ENCODE measurements around the gene HTR3E.

HTR3E gene

GRCh38 chr3:184078851-184079250 lies 18.0 kb upstream of the HTR3E start:
- no peaks in the 10 kb centered on the region for H3K36me3 ChIP-seq (ENCODE audit: low read length)
- H3K9me3 ChIP-seq (ENCODE audit: insufficient read depth, low read length), result no peaks in the 10 kb centered on the region
- no peak overlapping the region for H3K27ac ChIP-seq (ENCODE audit: low read depth, low read length)
- H3K9ac ChIP-seq (ENCODE audit: low read length), result no peak overlapping the region
- H3K79me2 ChIP-seq (ENCODE audit: insufficient read depth, low read length), result no peaks in the 10 kb centered on the region
- TF ChIP-seq, protein P1, sequence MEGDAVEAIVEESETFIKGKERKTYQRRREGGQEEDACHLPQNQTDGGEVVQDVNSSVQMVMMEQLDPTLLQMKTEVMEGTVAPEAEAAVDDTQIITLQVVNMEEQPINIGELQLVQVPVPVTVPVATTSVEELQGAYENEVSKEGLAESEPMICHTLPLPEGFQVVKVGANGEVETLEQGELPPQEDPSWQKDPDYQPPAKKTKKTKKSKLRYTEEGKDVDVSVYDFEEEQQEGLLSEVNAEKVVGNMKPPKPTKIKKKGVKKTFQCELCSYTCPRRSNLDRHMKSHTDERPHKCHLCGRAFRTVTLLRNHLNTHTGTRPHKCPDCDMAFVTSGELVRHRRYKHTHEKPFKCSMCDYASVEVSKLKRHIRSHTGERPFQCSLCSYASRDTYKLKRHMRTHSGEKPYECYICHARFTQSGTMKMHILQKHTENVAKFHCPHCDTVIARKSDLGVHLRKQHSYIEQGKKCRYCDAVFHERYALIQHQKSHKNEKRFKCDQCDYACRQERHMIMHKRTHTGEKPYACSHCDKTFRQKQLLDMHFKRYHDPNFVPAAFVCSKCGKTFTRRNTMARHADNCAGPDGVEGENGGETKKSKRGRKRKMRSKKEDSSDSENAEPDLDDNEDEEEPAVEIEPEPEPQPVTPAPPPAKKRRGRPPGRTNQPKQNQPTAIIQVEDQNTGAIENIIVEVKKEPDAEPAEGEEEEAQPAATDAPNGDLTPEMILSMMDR (IDR thresholded peaks at IDR 0.05; ENCODE audit: insufficient read depth, low read length, poor library complexity, severe bottlenecking), result no peak
- TF ChIP-seq EZH2phosphoT487 (conservative IDR thresholded peaks at IDR 0.05; ENCODE audit: low read length), result no peak
- H3F3A ChIP-seq (ENCODE audit: insufficient read depth), result no peaks in the 10 kb centered on the region
- H3K27me3 ChIP-seq (ENCODE audit: low read length), result no peaks in the 10 kb centered on the region
- H3K9me2 ChIP-seq (replicated peaks; ENCODE audit: insufficient read depth, low read length), result no peaks in the 10 kb centered on the region
- H3K4me2 ChIP-seq (ENCODE audit: low read depth, low read length, poor library complexity, severe bottlenecking), result no peak overlapping the region
- H3K4me3 ChIP-seq (ENCODE audit: insufficient read depth, low read length, poor library complexity, severe bottlenecking), result no peak overlapping the region
- no peaks in the 10 kb centered on the region for H4K20me1 ChIP-seq (ENCODE audit: low read depth, low read length)
- H2AFZ ChIP-seq (ENCODE audit: low read depth, low read length, severe bottlenecking), result no peak overlapping the region

DNA sequence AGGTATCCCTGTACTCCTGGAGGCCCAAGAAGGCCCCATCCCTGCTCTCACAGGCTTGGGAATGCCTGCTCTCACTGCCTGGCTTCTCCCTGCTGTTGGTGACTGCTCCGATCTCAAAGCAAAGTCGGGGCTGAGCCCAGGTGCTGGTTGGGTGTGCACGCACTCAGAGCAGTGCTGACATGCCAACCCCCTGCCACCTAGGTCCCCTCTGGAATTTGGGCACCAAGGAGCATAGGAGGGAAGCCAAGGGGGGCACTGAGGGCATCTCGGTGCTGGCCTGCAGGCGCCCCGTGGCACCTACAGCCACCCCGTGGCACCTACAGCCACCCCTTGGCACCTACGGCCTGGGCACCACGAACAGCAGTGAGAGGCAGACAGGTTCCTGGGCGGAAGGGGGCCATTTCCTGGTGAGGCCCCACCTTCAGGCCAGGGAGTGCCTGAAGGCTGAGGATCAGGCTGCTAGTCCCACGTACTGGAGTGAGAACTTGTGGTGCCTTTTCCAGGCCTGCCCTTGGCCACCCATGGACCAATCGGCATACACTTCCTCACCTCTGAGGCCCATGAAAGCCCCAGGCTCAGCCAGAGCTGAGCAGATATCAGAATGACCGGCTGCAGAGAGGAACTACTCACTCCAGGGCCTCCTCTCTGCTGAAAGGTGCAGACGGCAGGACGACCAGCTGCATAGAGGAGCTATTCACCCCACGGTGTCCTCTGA lies 15.6 kb upstream of the HTR3E start:
- Histone ChIP-seq H3K9ac (ENCODE audit: low read length) (no peak overlapping the region), H3K4me2 (ENCODE audit: low read depth, low read length, poor library complexity, severe bottlenecking) (no peak overlapping the region), H3K36me3 (ENCODE audit: low read length) (no peaks in the 10 kb centered on the region), H3K4me3 (ENCODE audit: insufficient read depth, low read length, poor library complexity, severe bottlenecking) (no peak overlapping the region), H2AFZ (ENCODE audit: low read depth, low read length, severe bottlenecking) (no peak overlapping the region), H3K27me3 (ENCODE audit: low read length) (no peaks in the 10 kb centered on the region), H3F3A (ENCODE audit: insufficient read depth) (no peaks in the 10 kb centered on the region), H3K79me2 (ENCODE audit: insufficient read depth, low read length) (no peaks in the 10 kb centered on the region), H4K20me1 (ENCODE audit: low read depth, low read length) (no peaks in the 10 kb centered on the region), H3K9me2 (replicated peaks; ENCODE audit: insufficient read depth, low read length) (no peaks in the 10 kb centered on the region), H3K9me3 (ENCODE audit: insufficient read depth, low read length) (no peaks in the 10 kb centered on the region), H3K27ac (ENCODE audit: low read depth, low read length) (no peak overlapping the region)
- TF ChIP-seq, protein P1 (IDR thresholded peaks at IDR 0.05; ENCODE audit: insufficient read depth, low read length, poor library complexity, severe bottlenecking), result no peak

DNA sequence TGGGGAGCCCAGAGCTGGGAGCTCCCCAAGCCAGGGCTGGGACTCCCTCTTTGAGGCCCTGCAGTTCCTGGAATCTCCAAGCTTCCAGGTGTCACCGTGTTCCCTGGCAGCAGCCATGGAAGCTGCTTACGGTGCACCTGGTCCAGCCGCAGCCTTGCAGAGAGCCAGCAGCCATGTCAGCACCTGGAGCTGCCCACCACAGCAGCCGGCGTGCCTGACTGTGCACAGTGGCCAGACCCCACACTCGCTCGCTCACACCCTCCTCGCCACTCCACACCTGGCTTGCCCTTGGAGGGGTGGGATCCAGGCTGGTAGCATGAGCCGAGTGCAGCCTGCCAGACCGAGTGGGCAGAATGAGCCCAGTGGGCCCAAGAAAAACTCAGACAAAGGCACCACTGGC lies 14.8 kb upstream of the HTR3E start:
- no peaks in the 10 kb centered on the region for H3K27me3 ChIP-seq (ENCODE audit: low read length)
- H3F3A ChIP-seq (ENCODE audit: insufficient read depth), result no peaks in the 10 kb centered on the region
- no peak overlapping the region for H3K27ac ChIP-seq (ENCODE audit: low read depth, low read length)
- no peak overlapping the region for H3K4me3 ChIP-seq (ENCODE audit: insufficient read depth, low read length, poor library complexity, severe bottlenecking)
- H3K79me2 ChIP-seq (ENCODE audit: insufficient read depth, low read length), result no peaks in the 10 kb centered on the region
- no peak overlapping the region for H2AFZ ChIP-seq (ENCODE audit: low read depth, low read length, severe bottlenecking)
- H3K9me3 ChIP-seq (ENCODE audit: insufficient read depth, low read length), result no peaks in the 10 kb centered on the region
- H3K36me3 ChIP-seq (ENCODE audit: low read length), result no peaks in the 10 kb centered on the region
- H3K9ac ChIP-seq (ENCODE audit: low read length), result no peak overlapping the region
- H3K9me2 ChIP-seq (replicated peaks; ENCODE audit: insufficient read depth, low read length), result no peaks in the 10 kb centered on the region
- TF ChIP-seq, protein P1 (IDR thresholded peaks at IDR 0.05; ENCODE audit: insufficient read depth, low read length, poor library complexity, severe bottlenecking), result no peak
- TF ChIP-seq EZH2phosphoT487 (conservative IDR thresholded peaks at IDR 0.05; ENCODE audit: low read length), result no peak
- H4K20me1 ChIP-seq (ENCODE audit: low read depth, low read length), result no peaks in the 10 kb centered on the region
- no peak overlapping the region for H3K4me2 ChIP-seq (ENCODE audit: low read depth, low read length, poor library complexity, severe bottlenecking)
